Activated CD4-positive, alpha-beta T cell treated with anti-CD3 and anti-CD28 coated beads, Interleukin-10, Interleukin-2, amounts not matched to agents 100 ng/mL and 50 ng/mL, durations not matched to agents 16 hours and 8 hours (primary cell): Measurements from ENCODE around the gene ZNF236.

Experiments used
- DNase-seq: peaks from one replicate; pipeline ENCODE4 v3.0.0-alpha.2; 2020

Gene ZNF236

GRCh38 chr18:76992226-76993084, 170.1 kb downstream of the ZNF236 start:
- no peak for DNase-seq

GRCh38 chr18:76993085-76993382, 170.7 kb downstream of the ZNF236 start:
- no peak for DNase-seq

GRCh38 chr18:76993573-76993972, 171.2 kb downstream of the ZNF236 start:
- no peak for DNase-seq

- DNase-seq, result no peak
Measured at GRCh38 chr18:76994086-76994654, 171.8 kb downstream of the ZNF236 start.

GRCh38 chr18:76995896-76996295, 173.5 kb downstream of the ZNF236 start:
- DNase-seq, result no peak

- no peak for DNase-seq
Measured at GRCh38 chr18:76996429-76996828, 174.1 kb downstream of the ZNF236 start.

GRCh38 chr18:76997951-76998808, 175.8 kb downstream of the ZNF236 start:
- DNase-seq, result no peak

- DNase-seq, result no peak
Measured at GRCh38 chr18:76999077-76999476, 176.7 kb downstream of the ZNF236 start.

- DNase-seq, result peak; percentile 57
Measured at GRCh38 chr18:77000527-77000926, 178.2 kb downstream of the ZNF236 start.

- no peak for DNase-seq
Measured at GRCh38 chr18:77001041-77001440, 178.7 kb downstream of the ZNF236 start.

GRCh38 chr18:77001979-77002378, 179.6 kb downstream of the ZNF236 start:
- no peak for DNase-seq

GRCh38 chr18:77002496-77002895, 180.1 kb downstream of the ZNF236 start:
- DNase-seq, result no peak

GRCh38 chr18:77003316-77003715, 181.0 kb downstream of the ZNF236 start:
- no peak for DNase-seq

- DNase-seq, result peak; percentile 13
Measured at GRCh38 chr18:77004555-77005380, 182.4 kb downstream of the ZNF236 start.

- DNase-seq, result no peak
Measured at GRCh38 chr18:77005651-77006195, 183.4 kb downstream of the ZNF236 start.

- no peak for DNase-seq
Measured at GRCh38 chr18:77006305-77007175, 184.2 kb downstream of the ZNF236 start.

GRCh38 chr18:77007251-77007650, 184.9 kb downstream of the ZNF236 start:
- no peak for DNase-seq

- no peak for DNase-seq
Measured at GRCh38 chr18:77008006-77008405, 185.6 kb downstream of the ZNF236 start.

- DNase-seq, result no peak
Measured at GRCh38 chr18:77008576-77009315, 186.4 kb downstream of the ZNF236 start.

GRCh38 chr18:77009675-77010074, 187.3 kb downstream of the ZNF236 start:
- no peak for DNase-seq

- no peak for DNase-seq
Measured at GRCh38 chr18:77012120-77012519, 189.8 kb downstream of the ZNF236 start.
